Measurements from ENCODE around the gene SELENOS.

Gene SELENOS

GRCh38 chr15:101248274-101248673 lies 29.0 kb downstream of the SELENOS start:
- no peak for TF ChIP-seq CTCF (IDR thresholded peaks at IDR 0.05; ENCODE audit: low read depth, low read length)
- DNase-seq: no peak
- peaks cover 17% of the 10 kb centered on the region for H3K36me3 ChIP-seq
- H3K27ac ChIP-seq: no peak overlapping the region
- H3K9me3 ChIP-seq (ENCODE audit: severe bottlenecking): no peaks in the 10 kb centered on the region
- no peak overlapping the region for H3K4me3 ChIP-seq (ENCODE audit: low read depth, low read length)
- no peaks in the 10 kb centered on the region for H3K27me3 ChIP-seq (ENCODE audit: insufficient read depth, low read depth, severe bottlenecking)

DNA sequence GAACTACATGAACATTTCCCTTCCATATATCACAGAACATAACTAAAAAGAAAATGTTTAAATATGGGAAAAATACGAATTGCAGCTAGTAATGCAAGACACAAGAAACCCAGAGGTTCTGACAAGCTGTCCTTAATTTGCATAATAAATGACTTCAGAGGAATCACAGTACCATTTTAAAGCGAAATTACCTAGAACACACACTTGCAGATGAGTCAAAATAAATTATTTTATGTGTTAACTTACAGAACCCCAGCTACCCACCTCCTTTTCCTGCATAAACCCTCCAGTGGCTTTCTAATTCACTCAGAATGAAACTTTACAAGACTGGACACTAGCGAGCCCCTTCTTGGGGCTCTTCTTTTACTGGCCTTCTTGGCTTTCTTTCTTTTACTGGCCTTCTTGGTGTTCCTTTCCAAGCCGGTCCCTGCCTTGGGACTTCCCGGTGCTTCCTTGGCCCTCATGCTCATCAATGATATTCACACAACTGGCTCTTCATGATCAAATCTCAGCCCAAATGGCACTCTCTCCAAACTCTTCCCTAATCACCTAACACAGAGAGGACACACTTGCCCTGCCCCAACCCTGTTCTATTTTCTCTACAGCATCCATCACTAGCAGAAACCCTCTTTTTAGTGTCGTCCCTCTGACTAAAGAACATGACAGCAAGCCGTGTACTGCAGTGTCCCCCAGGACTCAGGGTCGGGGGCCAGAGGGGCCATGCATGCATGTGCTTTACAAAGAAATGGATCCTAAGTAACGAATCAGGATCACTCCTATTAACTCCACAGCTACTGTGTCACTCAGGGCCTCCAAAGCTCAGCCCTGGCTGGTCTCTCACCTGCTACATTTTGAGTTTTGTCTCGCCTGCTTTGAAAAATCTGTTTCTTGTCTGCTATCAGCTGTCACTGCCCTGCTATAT lies 30.2 kb downstream of the SELENOS start:
- Histone ChIP-seq H3K36me3 (peaks cover 20% of the 10 kb centered on the region), H3K27ac (no peak overlapping the region)

GRCh38 chr15:101246391-101246790 lies 30.9 kb downstream of the SELENOS start:
- H3K27ac ChIP-seq: no peak overlapping the region
- no peak for TF ChIP-seq CTCF (IDR thresholded peaks at IDR 0.05; ENCODE audit: low read depth, low read length)
- no peak overlapping the region for H3K4me3 ChIP-seq (ENCODE audit: low read depth, low read length)

More for the DNA sequence above, 30.2 kb downstream of the SELENOS start:
- Histone ChIP-seq H3K27me3 (ENCODE audit: insufficient read depth, low read depth, severe bottlenecking) (no peaks in the 10 kb centered on the region), H3K9me3 (ENCODE audit: severe bottlenecking) (no peaks in the 10 kb centered on the region), H3K4me3 (ENCODE audit: low read depth, low read length) (no peak overlapping the region)
- no peak for DNase-seq
- TF ChIP-seq CTCF (IDR thresholded peaks at IDR 0.05; ENCODE audit: low read depth, low read length): no peak

GRCh38 chr15:101244889-101245668 lies 32.2 kb downstream of the SELENOS start:
- no peaks in the 10 kb centered on the region for H3K9me3 ChIP-seq (ENCODE audit: severe bottlenecking)
- no peak for DNase-seq
- TF ChIP-seq CTCF (IDR thresholded peaks at IDR 0.05; ENCODE audit: low read depth, low read length): no peak
- H3K27me3 ChIP-seq (ENCODE audit: insufficient read depth, low read depth, severe bottlenecking): no peaks in the 10 kb centered on the region
- no peak overlapping the region for H3K27ac ChIP-seq
- no peak overlapping the region for H3K4me3 ChIP-seq (ENCODE audit: low read depth, low read length)
- H3K36me3 ChIP-seq: peaks cover 20% of the 10 kb centered on the region

More at GRCh38 chr15:101246391-101246790, 30.9 kb downstream of the SELENOS start:
- Histone ChIP-seq H3K27me3 (ENCODE audit: insufficient read depth, low read depth, severe bottlenecking) (no peaks in the 10 kb centered on the region), H3K9me3 (ENCODE audit: severe bottlenecking) (no peaks in the 10 kb centered on the region), H3K36me3 (peaks cover 20% of the 10 kb centered on the region)
- no peak for DNase-seq

GRCh38 chr15:101244036-101244781 lies 33.1 kb downstream of the SELENOS start:
- Histone ChIP-seq H3K9me3 (ENCODE audit: severe bottlenecking) (no peaks in the 10 kb centered on the region), H3K4me3 (ENCODE audit: low read depth, low read length) (no peak overlapping the region), H3K27me3 (ENCODE audit: insufficient read depth, low read depth, severe bottlenecking) (no peaks in the 10 kb centered on the region), H3K27ac (no peak overlapping the region), H3K36me3 (peaks cover 18% of the 10 kb centered on the region)
- no peak for DNase-seq
- no peak for TF ChIP-seq CTCF (IDR thresholded peaks at IDR 0.05; ENCODE audit: low read depth, low read length)

Data from WERI-Rb-1 (cell line).